Ureter (tissue), 1 donor: ENCODE measurements around the gene TRMT112. TPM values are rescaled to one million over a fixed set of nuclear protein-coding genes. Genes with fewer than 3 reads are reported as not detected.

Experiments
- DNase-seq: peaks from one replicate; pipeline ENCODE4 v3.0.0-alpha.2; 2020; ENCODE audit warnings: low spot score
- total RNA-seq: library from RNA; stranded (reverse); gene quantifications from one replicate; pipeline ENCODE4 v1.2.4, GENCODE V29; 2023
- donor health status: DM: yes; HTN: yes; CAD: no.

The TRMT112 gene
- total RNA-seq, 1 donor from 2014 or later, result 156 TPM

DNA sequence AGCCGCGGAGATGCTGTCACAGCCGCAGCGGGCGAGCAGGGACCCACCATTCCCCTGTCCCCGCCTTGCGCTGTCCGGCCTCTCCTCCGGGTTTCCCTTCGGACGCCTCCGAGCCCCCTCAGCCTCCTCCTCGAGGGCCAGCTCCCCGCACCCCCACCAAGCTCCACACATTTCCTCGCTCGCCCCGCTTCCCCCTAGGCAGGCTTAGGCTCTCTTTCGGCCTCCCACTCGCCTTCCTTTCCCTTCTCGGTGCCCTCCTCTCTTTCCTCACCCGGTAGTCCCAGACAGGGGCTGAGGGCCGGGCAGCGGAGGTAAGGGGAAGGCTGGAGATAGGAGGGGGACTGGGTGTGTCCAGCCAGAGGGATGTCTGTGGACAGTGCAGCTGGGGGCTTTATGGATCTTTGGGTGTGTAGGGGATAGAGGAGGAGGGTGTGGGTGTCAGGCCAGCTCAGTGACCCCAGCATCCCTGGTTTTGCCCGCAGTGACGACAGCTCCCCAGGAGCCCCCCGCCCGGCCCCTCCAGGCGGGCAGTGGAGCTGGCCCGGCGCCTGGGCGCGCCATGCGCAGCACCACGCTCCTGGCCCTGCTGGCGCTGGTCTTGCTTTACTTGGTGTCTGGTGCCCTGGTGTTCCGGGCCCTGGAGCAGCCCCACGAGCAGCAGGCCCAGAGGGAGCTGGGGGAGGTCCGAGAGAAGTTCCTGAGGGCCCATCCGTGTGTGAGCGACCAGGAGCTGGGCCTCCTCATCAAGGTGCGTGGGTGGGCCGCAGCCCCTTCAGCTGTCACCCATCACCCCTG lies 24.7 kb downstream of the TRMT112 start:
- DNase-seq, result no peak

DNA sequence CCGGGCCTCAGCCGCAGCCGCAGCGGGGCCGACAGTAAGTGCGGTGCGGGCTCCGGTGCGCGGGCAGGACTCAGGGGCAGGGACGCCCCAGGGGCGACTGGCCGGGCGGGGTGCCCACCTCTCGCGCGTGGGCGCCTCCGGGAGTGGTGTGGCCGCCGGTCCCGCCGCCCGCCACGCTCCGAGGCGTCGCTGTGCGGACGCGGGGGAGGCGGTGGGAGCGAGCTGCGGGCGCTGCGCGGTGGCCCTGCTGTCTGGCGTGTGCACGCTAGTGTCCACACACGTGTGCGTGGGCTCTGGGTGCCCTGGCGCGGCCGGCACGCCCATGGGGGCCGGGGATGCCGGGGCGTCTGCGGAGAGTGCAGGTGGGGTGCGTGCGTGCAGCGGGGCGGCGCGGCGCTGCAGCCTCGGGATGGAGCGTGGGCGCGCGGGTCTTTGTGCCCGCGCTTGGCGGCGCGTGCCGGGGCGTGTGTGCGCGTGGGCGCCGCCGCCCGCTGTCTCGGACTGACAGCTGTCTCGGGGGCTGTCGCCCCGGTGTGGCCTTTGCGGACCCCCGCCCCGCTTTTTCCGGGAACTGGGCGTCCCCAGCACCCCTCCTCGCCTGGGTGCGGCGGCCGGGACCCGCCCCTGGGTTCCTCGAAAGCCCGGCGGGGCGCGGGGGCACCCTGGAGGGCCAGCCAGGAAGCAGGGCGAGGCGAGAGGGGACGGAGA lies 25.5 kb downstream of the TRMT112 start:
- DNase-seq, result no peak

DNA sequence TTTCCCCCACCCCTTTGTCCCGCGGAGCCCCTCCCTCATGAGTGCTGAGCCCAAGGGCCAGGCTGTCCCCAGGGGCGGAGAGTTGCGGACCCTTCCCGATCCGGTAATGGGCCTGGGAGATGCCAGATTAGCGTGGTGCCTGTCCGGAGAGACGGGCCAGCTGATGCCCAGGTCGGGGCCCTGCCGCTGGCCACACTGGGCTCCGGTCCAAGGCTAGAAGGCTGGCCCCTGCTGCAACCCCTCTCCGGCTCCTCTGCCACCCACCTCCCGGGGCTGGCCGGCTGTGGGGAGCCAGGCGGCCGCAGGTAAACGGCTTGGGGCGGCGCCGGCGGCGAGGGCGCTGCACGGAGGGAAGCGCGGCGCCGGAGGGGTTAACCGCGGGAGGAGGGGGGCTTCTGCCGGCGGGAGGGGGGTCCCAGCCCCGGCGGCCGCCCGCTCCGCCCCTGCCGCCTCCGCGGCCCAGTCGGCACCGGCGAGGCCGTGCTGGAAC lies 26.1 kb downstream of the TRMT112 start, which contains the start of gene KCNK4:
Gene KCNK4, plus strand, starts transcription at position 41 of the 490 bp plus-strand sequence. CDS start 1,717 bp downstream, outside the sequence.
- no peak for DNase-seq

DNA sequence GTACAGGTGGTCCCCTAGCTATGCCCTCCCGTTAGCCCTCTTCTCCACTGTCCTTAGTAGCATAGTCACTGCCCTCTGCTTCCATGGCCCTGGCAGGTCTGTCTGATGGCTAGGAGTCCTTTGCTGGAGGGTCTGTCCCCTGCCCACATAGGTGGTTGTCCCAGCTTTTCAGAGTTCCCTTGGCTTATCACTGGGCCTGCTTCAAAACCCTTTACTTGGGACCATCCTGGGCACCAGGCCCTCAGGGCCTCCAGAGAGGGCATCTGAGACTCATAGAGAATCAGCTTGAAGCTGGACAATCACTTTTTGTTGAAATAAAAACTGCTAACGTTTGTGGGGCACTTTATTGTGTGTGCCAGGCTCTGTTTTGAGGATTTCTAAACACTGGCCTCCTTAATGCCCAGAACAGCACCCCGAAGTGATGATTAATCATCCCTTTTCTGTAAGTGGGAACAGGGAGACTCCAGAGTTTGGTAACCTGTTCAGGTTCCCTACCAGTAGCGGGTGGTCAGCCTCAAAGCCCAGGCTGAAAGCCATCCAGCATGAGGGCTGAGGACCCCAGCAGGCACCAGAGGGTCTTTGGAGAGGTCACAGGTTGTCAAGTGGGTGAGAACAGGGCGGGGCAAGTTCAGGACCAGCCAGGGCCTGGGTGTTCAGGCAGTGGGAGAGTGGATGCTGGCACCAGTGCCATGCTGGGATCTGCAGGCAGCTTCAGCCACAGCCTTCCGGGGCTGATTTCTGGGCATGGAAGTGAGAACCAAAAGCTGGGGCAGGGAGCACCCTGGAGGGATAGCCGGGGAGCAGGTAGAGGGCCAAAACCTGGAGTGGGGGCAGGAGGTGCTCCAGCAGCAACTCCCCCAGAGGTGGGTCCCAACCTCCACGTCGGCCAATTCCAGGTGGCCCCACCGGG lies 26.8 kb downstream of the TRMT112 start:
- DNase-seq, result no peak

DNA sequence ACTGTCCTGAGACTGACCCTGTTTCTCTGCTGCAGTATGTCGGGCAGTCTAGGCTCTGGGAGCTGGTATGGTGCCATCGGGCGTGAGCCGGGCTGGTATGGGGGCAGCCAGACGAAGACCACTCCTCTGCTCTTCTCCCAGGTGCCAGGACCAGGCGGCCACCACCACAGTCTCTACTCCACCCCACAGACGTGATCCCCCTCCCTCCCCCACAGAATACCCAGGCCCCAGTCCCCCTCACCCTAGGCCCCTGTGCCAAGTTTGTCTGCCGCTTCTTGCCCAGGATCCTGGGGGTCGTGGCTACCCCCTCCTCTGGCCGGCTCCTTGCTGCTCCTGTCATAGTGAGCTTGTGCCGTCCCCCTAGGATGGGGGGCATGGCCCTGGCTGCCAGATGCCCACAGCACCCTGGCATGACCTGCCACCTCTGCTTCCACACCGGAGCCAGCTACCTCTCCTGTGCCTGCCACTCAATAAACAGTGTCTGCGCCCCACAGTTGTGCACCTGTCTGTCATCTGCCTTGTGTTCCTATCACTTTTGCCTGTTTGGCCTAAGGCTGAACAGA lies 28.3 kb downstream of the TRMT112 start:
- no peak for DNase-seq

DNA sequence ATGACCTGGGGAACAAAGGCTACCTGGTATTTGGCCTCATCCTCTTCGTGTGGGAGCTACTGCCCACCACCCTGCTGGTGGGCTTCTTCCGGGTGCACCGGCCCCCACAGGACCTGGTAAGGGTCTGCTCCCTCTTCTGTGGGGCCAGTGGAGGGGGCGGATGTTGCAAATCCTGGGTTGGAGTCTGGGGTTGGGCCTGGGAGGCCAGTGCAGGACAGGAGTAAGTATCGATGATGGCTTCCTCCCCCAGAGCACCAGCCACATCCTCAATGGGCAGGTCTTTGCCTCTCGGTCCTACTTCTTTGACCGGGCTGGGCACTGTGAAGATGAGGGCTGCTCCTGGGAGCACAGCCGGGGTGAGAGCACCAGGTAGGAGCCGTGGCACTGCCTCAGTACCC lies 29.0 kb downstream of the TRMT112 start:
- DNase-seq, result no peak

DNA sequence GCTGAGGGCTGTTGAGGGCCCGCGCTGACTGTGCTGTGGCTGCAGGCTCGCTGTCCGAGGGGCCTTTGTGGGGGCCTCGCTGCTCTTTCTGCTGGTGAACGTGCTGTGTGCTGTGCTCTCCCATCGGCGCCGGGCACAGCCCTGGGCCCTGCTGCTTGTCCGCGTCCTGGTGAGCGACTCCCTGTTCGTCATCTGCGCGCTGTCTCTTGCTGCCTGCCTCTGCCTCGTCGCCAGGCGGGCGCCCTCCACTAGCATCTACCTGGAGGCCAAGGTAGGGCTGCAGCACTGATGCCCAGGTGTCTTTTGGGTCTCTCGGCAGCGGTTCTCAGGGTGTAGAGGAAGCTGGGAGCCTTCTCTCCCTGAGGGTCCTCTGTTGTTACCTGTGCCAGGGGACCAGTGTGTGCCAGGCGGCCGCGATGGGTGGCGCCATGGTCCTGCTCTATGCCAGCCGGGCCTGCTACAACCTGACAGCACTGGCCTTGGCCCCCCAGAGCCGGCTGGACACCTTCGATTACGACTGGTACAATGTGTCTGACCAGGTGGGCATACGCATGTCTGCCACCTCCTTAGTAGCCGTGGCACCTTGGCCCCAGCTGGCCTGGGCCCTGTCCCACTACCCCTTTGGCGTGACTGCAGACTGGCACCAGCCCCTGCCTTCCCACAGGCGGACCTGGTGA lies 29.5 kb downstream of the TRMT112 start:
- DNase-seq, result no peak

DNA sequence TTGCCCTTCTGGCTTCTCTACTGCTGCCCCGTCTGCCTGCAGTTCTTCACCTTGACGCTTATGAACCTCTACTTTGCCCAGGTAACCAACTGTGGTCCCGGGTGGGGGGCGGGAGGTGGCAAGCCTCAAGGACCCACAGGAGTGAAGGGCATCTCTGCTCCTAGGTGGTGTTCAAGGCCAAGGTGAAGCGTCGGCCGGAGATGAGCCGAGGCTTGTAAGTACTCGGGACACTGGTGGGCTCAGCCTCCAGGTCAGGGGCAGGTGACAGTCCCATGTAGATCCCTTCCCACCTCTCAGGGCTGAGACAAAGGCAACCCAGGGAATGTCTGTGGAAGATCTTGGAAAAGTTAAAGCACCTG lies 30.6 kb downstream of the TRMT112 start:
- no peak for DNase-seq

DNA sequence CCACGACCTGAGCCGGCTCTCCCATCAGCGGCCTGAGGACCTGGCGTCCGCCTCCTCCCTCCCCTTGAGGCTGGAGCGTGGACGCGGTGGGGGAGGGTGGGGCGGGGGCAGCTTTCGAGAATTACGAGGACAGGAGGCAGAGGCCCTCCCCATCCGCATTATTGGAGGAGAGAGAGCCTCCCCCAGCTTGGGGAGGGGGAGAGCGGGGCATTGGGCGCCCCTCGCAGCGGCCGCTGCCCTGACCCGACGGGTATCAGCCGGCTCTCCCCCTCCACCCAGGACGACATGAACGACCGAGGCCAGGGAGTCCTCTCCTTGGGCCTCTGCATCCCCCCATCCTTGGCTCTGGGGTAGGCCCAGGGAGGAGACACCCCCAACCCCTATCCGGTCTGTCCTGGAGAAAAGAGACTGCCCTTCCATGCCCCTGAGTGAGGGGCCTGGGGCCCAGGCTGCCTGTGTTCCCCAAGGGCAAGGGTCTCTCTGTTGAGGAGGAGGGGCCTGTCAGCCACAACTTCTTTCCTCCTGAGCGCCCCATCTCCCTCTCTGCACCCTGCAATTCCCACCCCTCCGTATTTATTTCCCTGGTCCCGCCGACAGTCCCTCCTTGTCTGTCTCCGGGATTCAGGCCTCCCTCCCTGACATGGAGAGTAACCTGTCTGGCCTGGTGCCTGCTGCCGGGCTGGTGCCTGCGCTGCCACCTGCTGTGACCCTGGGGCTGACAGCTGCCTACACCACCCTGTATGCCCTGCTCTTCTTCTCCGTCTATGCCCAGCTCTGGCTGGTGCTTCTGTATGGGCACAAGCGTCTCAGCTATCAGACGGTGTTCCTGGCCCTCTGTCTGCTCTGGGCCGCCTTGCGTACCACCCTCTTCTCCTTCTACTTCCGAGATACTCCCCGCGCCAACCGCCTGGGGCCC lies 31.2 kb downstream of the TRMT112 start:
- DNase-seq, result no peak

DNA sequence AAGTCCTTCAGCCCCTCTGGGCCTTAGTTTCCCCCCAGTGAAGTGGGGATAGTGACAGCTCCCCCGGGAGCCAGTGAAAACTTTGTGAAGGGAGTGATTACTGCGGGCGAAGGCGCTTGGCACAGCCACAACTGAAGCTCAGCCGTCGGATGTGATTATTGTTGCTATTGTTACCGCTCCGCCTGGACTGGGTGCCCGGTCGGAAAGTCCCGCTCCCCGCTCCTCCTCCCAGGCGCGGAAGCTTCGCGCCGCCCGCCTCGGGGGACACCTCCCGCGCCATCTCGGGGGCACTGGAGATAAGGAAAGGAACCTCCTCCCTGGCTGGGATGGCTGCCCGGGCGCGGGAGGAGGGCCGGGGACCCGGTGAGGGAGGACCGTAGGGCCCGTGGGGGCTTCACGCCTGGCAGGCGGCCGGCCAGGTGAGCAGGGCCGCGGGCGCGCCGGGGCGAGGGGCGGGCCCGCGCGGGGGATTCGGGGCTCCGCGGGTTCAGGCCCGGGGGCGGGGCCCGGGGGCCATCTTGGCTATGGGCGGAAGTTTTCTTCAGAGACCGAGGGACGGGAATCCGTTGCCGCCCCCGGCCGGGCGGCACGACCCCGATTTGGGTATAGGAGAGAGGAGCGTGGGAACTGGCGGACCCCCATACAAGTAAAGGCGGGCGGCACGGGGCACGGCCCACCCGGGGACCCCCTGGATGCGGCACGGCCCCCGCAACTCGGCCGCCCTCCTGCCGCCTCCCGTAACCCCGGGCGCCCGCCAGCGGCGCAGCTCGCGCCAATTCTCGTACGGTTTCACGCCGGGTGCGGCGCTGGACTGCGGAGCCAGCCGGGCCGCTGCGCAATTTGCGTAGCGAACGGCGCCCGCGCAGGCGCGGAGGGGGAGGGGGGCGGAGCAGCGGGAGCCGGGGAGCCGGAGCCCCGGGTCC lies 32.1 kb downstream of the TRMT112 start, which contains the start of gene GPR137:
Gene GPR137, plus strand, starts transcription at position 887 of the 923 bp plus-strand sequence. CDS start 677 bp downstream, outside the sequence.
- peak; percentile 90 for DNase-seq

DNA sequence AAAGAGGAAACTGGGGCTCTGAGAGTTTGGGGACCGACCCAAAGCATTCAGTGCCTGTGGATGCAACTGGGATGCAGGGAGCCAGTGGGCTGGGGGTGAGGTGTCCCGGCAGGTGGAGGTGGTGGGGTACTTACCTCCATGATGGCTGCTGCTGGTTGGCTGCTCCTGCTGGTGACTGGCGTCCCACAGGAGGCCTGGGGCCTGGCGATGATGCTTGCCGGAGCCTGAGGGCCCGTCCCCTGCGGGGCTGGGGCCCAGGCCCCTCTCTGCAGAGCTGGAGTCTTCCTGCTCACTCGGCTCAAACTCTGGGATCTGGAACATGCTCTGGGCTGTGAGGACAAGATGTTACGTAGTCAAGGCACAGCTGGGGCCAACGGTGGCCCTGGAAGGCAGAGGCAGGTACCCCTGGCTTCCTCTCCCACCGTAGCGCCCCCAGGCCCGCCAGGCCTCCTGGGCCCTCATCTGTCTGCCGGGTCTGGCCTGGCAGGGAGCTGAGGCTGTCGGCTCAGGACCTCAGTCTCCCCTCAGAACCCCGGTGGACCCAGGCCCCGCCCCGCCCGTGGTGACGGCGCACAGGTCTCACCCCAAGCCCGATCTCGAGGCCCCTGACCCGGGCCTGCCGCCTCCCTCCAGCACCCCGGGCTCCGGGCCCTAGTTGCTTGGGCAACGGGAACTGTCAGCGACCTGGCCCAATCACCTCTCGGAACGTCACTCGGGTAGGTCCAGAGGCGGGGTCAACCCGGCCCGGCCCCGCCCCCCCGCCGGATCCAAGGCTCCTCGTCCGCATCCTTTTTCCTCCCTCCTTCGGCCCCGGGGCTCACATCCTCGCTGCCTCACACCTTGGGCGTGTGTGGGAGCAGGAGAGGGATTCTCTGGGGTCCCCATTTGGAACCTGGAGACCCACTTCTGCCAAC lies 33.1 kb downstream of the TRMT112 start, which contains the start of gene BAD:
Gene BAD, minus strand, starts transcription at position 618 of the 914 bp plus-strand sequence. Its CDS starts 297 bp downstream, at position 321.
- DNase-seq, result peak; percentile 97

DNA sequence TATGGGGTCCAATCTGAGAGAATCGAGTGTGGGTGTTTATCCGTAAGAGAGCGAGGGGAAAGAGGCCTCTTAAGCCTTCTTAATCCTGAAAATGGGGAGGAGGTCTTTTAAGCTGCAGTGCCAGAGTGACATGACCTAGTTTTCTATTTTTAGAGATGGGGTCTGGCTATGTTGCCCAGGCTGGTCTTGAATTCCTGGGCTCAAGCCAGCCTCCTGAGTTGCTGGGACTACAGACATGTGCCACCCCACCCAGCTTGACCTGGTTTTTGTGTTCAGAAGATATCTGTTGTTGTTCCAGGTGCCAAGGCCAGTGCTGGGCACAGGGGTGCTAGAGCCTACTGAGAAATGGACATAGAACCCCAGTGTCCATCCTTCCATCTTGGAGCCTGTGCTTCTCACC lies 34.3 kb downstream of the TRMT112 start:
- DNase-seq, result no peak

DNA sequence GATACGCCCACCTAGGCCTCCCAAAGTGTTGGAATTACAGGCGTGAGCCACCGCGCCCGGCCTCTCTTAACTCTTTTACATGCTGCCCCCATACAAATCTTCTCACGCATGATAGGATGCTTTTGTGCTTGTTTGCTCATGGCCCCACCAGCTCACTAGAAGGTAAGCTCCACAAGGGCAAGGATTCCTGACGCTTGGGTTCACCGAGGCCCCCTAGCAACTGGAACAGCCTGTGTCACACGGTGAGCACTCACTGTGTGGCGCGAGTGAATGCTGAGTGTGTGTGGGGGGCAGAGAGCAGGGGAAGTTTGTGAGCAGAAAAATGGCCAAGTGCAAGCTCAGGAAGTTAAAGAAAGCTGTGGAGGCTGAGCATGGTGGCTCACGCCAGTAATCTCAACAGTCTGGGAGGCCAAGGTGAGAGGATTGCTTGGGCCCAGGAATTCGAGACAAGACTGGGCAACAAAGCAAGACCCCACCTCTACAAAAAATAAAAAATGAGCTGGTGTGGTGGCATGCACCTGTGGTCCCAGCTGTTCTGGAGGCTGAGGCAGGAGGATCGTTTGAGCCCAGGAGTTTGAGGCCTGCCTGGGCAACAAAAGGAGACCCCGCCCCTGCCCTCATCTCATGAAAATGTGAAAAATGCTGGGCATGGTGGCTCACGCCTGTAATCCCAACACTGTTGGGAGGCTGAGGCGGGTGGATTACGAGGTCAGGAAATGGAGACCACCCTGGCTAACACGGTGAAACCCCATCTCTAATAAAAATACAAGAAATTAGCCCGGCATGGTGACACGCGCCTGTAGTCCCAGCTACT lies 35.2 kb downstream of the TRMT112 start:
- no peak for DNase-seq

DNA sequence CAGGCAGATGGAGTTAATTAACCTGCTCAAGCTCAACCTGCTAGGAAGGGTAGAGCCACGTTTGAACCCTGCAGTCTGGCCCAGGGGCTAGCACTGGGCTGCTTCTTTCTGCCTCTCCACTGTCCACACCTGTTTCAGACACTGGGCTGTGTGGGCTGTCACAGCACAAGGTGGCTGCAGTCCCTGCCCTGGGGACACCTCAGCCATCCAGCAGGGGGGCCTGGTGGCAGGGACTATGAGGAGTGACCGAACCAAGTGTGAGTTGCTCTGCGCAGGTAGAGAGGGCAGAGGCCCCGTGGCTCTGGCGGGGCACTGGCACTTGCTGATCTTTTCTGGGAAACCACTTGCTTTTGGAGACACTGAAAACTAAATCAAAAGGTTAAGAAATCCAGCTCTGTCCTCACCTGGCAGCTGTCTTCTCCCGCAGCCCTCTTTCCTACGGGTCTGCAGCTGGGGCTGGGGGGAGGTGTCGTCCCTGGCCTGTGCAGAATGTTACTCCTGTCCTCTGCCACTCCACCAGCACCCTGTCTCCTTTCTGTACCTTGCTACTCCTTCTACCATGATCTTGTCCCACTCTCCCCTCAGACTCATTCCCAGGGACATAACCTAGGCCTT lies 38.7 kb downstream of the TRMT112 start:
- DNase-seq, result no peak

DNA sequence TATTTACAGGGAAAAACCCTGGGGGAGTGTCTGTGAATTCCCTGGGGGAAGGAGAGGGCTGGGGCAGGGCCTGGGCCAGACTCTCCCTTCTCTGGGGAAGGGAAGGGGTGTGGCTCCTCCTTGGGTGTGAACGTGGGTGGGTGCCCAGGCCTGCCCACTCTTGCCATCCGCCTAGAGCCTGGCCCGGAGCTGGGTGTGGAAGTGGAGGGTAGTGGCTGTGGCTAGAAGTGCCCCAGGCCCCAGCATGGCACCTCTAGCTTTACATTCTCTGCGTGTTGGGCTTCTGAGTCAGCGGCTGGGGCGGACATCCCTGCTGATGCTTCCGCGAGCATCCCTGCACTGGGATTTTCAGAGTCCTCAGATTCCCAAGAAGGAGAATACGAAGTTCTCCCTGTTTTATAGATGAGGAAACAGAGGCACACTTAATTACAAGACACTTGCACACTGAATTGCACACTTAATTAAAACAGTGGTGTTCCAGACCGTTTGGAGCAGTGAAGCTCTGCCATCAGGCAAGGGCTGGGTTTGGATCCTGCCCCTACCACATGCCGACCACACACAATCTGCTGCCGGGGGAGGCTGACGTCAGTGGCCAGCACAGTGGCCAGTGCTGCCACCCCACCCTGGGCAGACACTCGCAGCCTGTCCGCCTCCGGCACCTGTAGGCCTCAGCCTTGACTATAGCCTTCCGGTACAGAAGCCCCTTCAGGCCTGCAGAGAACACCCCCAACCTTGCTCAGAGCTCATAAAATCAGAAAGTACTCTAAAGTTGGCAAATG lies 40.5 kb downstream of the TRMT112 start:
- peak; percentile 78 for DNase-seq
